Keratinocyte (primary cell): Measurements from ENCODE around the gene ARHGEF28. TPM values are rescaled to one million over a fixed set of nuclear protein-coding genes. Genes with fewer than 3 reads are reported as not detected.

ENCODE experiments used
- DNase-seq: peaks from one replicate; pipeline ENCODE4 v3.0.0-alpha.2; 2011; ENCODE audit warnings: low read depth, missing footprints, low spot score
- FAIRE-seq: peaks from 2 replicates; lab custom pipeline; 2011; peaks lifted over from hg19 to GRCh38; lab: Jason Lieb, UNC
- H2AFZ ChIP-seq: 2 replicates; pipeline ENCODE4 v1.6.0; 2012; ENCODE audit warnings: low read length, control low read depth, inconsistent platforms; ENCODE audit not compliant: control insufficient read depth
- H3K27ac ChIP-seq: 2 replicates; pipeline ENCODE4 v1.5.1; 2011; ENCODE audit warnings: low read length; ENCODE audit not compliant: control insufficient read depth, insufficient read depth
- H3K27me3 ChIP-seq: 3 replicates; pipeline ENCODE4 v1.6.0; 2011; ENCODE audit warnings: low read length; ENCODE audit not compliant: control insufficient read depth, insufficient read depth; ENCODE audit errors: extremely low read depth
- H3K36me3 ChIP-seq, 2 experiments: 2 replicates in 1 of 2; 3 replicates in 1 of 2; pipeline ENCODE4 v1.5.1; 2011; ENCODE audit warnings: low read length in 2 of 2, mild to moderate bottlenecking in 1 of 2; ENCODE audit not compliant: control insufficient read depth in 2 of 2, insufficient read depth in 2 of 2; ENCODE audit errors: extremely low read depth in 1 of 2
- H3K4me1 ChIP-seq: 3 replicates; pipeline ENCODE4 v1.5.1; 2011; ENCODE audit warnings: low read length; ENCODE audit not compliant: control insufficient read depth, insufficient read depth; ENCODE audit errors: extremely low read depth
- H3K4me2 ChIP-seq: 3 replicates; pipeline ENCODE4 v1.6.0; 2011; ENCODE audit warnings: low read depth, low read length; ENCODE audit not compliant: control insufficient read depth, insufficient read depth; ENCODE audit errors: extremely low read depth
- H3K4me3 ChIP-seq, 3 experiments: fragments of 200-600 bp in 1 of 3; sonication (generic) in 1 of 3; 2 replicates in 2 of 3; 3 replicates in 1 of 3; pipeline ENCODE4 v1.5.1; 2011 to 2016; ENCODE audit warnings: low read length in 3 of 3, mild to moderate bottlenecking in 3 of 3, control low read depth in 2 of 3, inconsistent platforms in 1 of 3, low read depth in 1 of 3, mixed read lengths in 1 of 3, mixed run types in 1 of 3, moderate library complexity in 1 of 3; ENCODE audit not compliant: control insufficient read depth in 2 of 3, insufficient read depth in 2 of 3; ENCODE audit errors: extremely low read depth in 1 of 3
- H3K79me2 ChIP-seq: 2 replicates; pipeline ENCODE4 v1.6.0; 2012; ENCODE audit warnings: low read length; ENCODE audit not compliant: control insufficient read depth, insufficient read depth
- H3K9ac ChIP-seq: 3 replicates; pipeline ENCODE4 v1.6.0; 2011; ENCODE audit warnings: low read length; ENCODE audit not compliant: control insufficient read depth, insufficient read depth; ENCODE audit errors: extremely low read depth
- H3K9me1 ChIP-seq: 3 replicates; pipeline ENCODE4 v1.6.0; 2011; ENCODE audit warnings: low read length; ENCODE audit not compliant: control insufficient read depth, insufficient read depth; ENCODE audit errors: extremely low read depth
- H3K9me3 ChIP-seq: 2 replicates; pipeline ENCODE4 v1.5.1; 2012; ENCODE audit warnings: low read depth, low read length; ENCODE audit not compliant: control insufficient read depth
- H4K20me1 ChIP-seq: 3 replicates; pipeline ENCODE4 v1.6.0; 2011; ENCODE audit warnings: low read length; ENCODE audit not compliant: control insufficient read depth, insufficient read depth; ENCODE audit errors: extremely low read depth
- CTCF ChIP-seq, 3 experiments: IDR thresholded peaks in 1 of 3; conservative IDR thresholded peaks in 1 of 3; optimal IDR thresholded peaks in 1 of 3; 2 replicates in 2 of 3; 3 replicates in 1 of 3; pipeline versions ENCODE3 to v1.5.1; 2011; ENCODE audit warnings: low read length in 3 of 3, mild to moderate bottlenecking in 3 of 3, moderate library complexity in 2 of 3, control low read depth in 1 of 3, inconsistent platforms in 1 of 3; ENCODE audit not compliant: insufficient read depth in 2 of 3; ENCODE audit errors: extremely low read depth in 1 of 3
- EZH2 ChIP-seq: IDR thresholded peaks from one replicate; pipeline ENCODE4 v1.6.1; 2012; ENCODE audit warnings: inconsistent platforms, mild to moderate bottlenecking, low read length, moderate library complexity
- dilution Hi-C: fragments of 300-500 bp; cut with MboI; formaldehyde crosslinking; loops from one replicate; pipeline ENCODE4 v1.7.0; 2020; ENCODE audit warnings: low sequenced_read_pairs; ENCODE audit not compliant: extremely low pct_ligation_motif_present
- polyA plus RNA-seq, 5 experiments: library from polyadenylated mRNA; depleted of rRNA in 3 of 5; stranded (reverse) in 3 of 5; stranded (forward) in 1 of 5; unstranded in 1 of 5; fragments of >200 nt; gene quantifications; 1 replicate in 1 of 5; 2 replicates in 3 of 5; 3 replicates in 1 of 5; pipeline versions ENCODE4 v1.2.1 to v1.2.3, GENCODE V29; 2011 to 2012; ENCODE audit warnings: missing spikeins in 2 of 5, low read depth in 1 of 5, low replicate concordance in 1 of 5

Gene ARHGEF28
- polyA plus RNA-seq, 1 donor (not counting 4 experiments of a cell fraction or from before 2014, with no cell fraction given) = 31.6 TPM

GRCh38 chr5:73968729-73969128 lies 342.7 kb downstream of the ARHGEF28 start:
- dilution Hi-C loops = no loop called here
- no peak overlapping the region for H3K4me2 ChIP-seq
- H3K36me3 ChIP-seq = no peaks in the 10 kb centered on the region
- no peaks in the 10 kb centered on the region for H4K20me1 ChIP-seq
- TF ChIP-seq EZH2 = no peak
- no peak for TF ChIP-seq CTCF (optimal IDR thresholded peaks at IDR 0.05 in 1 of 3, IDR thresholded peaks at IDR 0.05 in 1 of 3, conservative IDR thresholded peaks at IDR 0.05 in 1 of 3; ENCODE audit: extremely low read depth in 1 of 3, insufficient read depth in 2 of 3, low read length in 3 of 3)
- no peaks in the 10 kb centered on the region for H3K4me1 ChIP-seq
- no peak overlapping the region for H3K4me3 ChIP-seq
- no peak overlapping the region for H3K9ac ChIP-seq
- no peak overlapping the region for H2AFZ ChIP-seq
- DNase-seq (no peak), FAIRE-seq (no peak)
- H3K9me3 ChIP-seq = peaks cover 3% of the 10 kb centered on the region
- H3K79me2 ChIP-seq = no peaks in the 10 kb centered on the region
- no peak overlapping the region for H3K27ac ChIP-seq
- H3K9me1 ChIP-seq = no peaks in the 10 kb centered on the region
- H3K27me3 ChIP-seq = no peaks in the 10 kb centered on the region

GRCh38 chr5:73969195-73970036 lies 343.4 kb downstream of the ARHGEF28 start:
- peaks cover 3% of the 10 kb centered on the region for H3K9me3 ChIP-seq
- no peak overlapping the region for H2AFZ ChIP-seq
- H3K9me1 ChIP-seq = no peaks in the 10 kb centered on the region
- H3K4me3 ChIP-seq = no peak overlapping the region
- H3K79me2 ChIP-seq = no peaks in the 10 kb centered on the region
- DNase-seq = no peak
- no peaks in the 10 kb centered on the region for H3K36me3 ChIP-seq
- TF ChIP-seq CTCF (optimal IDR thresholded peaks at IDR 0.05 in 1 of 3, IDR thresholded peaks at IDR 0.05 in 1 of 3, conservative IDR thresholded peaks at IDR 0.05 in 1 of 3; ENCODE audit: extremely low read depth in 1 of 3, insufficient read depth in 2 of 3, low read length in 3 of 3) (no peak), EZH2 (no peak)
- dilution Hi-C loops = no loop called here
- H3K27ac ChIP-seq = no peak overlapping the region
- H3K27me3 ChIP-seq = no peaks in the 10 kb centered on the region
- no peaks in the 10 kb centered on the region for H3K4me1 ChIP-seq
- FAIRE-seq = no peak
- H3K9ac ChIP-seq = no peak overlapping the region
- no peaks in the 10 kb centered on the region for H4K20me1 ChIP-seq
- H3K4me2 ChIP-seq = no peak overlapping the region
